Measurements from ENCODE around the gene ZBTB8B. TPM values are rescaled to one million over a fixed set of nuclear protein-coding genes. Genes with fewer than 3 reads are reported as not detected.

The ZBTB8B gene
- total RNA-seq, 3 donors from 2014 or later = under 0.01 to 0.15 (median under 0.01) TPM

GRCh38 chr1:32494711-32495337, 30.0 kb downstream of the ZBTB8B start:
- Histone ChIP-seq H3K4me1 (no peaks in the 10 kb centered on the region), H3K27me3 (no peaks in the 10 kb centered on the region), H3K36me3 (no peaks in the 10 kb centered on the region), H3K27ac (no peak overlapping the region), H3K9me3 (no peaks in the 10 kb centered on the region), H3K4me3 (no peak overlapping the region)
- intact Hi-C loops (cut with DNase I; ENCODE audit: low total_unique reads) = loop anchor here (2.0 kb wide), 1 partner anchor 70 kb away; no protein-coding TSS in a partner anchor
- TF ChIP-seq POLR2A (IDR thresholded peaks at IDR 0.05) = no peak
- DNase-seq (ENCODE audit: low spot score in 2 of 2) = no peak

- H3K27ac ChIP-seq = peak overlapping the region; percentile 2 to 37
- H3K27me3 ChIP-seq = no peaks in the 10 kb centered on the region
- TF ChIP-seq CTCF (IDR thresholded peaks at IDR 0.05) (no peak), POLR2AphosphoS5 (IDR thresholded peaks at IDR 0.05) (peak in 1 of 3 donors; percentile 23)
- no peaks in the 10 kb centered on the region for H3K36me3 ChIP-seq
- intact Hi-C loops (cut with DNase I; ENCODE audit: low total_unique reads) = no loop called here
- H3K9me3 ChIP-seq = no peaks in the 10 kb centered on the region
- H3K4me3 ChIP-seq = no peak overlapping the region
- no peaks in the 10 kb centered on the region for H3K4me1 ChIP-seq
- DNase-seq (ENCODE audit: low spot score in 2 of 2) = no peak
Observed at GRCh38 chr1:32496127-32496526, 31.3 kb downstream of the ZBTB8B start.

DNA sequence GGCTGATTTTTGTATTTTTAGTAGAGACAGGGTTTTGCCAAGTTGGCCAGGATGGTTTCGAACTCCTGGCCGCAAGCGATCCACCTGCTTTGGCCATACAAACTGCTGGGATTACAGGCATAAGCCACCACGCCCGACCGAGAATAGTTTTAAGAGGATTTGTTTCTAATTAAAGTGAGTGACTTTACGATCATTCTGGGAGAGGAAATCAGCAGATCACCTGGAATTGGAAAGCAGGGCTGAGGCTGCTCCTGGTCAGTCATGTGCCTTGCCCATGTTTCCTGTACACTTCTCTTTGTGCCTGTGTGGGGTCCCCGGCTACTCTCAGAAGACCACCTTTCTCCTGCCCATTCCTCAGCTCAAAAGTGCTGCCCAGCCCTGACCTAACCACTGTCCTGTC, 33.9 kb downstream of the ZBTB8B start:
- intact Hi-C loops (cut with DNase I; ENCODE audit: low total_unique reads) = no loop called here
- Histone ChIP-seq H3K36me3 (no peaks in the 10 kb centered on the region), H3K4me3 (no peak overlapping the region), H3K27me3 (no peaks in the 10 kb centered on the region), H3K4me1 (peaks cover 0 to 6% of the 10 kb centered on the region in 2 donors), H3K9me3 (no peaks in the 10 kb centered on the region), H3K27ac (no peak overlapping the region)
- DNase-seq (ENCODE audit: low spot score in 2 of 2) = no peak
- no peak for TF ChIP-seq POLR2A (IDR thresholded peaks at IDR 0.05)
- no peak for TF ChIP-seq POLR2AphosphoS5 (IDR thresholded peaks at IDR 0.05)

DNA sequence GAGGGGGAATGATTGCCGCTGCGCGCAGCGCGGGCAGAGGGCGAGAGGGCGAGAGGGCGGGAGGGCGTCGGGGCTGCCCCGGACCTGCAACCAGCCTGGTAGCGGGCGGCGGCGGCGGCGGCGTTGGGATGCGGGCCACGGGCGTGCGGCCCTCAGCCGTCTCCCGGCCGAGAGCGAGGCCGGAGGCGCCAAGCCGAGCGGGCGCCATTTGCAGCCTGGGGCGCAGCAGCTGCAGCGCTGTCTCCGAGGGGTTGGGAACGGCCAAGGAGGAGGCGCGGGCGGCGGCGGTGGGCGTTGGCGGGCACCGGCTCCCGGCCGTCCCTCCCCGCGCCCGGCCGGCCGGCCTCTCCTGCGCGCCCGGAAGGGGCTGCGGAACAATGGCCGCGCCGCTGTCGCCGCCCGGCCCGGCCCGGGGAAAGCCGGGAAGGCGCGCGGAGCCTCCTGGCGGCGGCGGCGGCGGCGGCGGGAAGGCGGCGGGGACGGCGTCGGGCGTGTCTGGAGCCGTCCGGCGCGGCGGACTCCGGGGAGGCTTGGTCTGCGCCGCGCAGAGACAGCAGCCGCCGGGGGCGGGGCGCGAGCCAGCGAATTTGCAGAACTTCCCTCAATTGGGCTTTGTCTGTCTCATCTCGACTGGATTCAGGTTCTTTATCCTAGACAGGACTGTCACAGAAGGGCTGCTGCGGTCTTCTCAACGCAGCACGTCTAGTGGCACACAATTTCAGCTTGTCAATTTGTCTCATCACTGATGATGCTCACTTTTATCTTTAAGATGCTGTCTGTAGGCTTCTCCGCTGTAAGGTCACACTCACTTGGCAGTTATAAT, 35.7 kb downstream of the ZBTB8B start:
- Histone ChIP-seq H3K36me3 (no peaks in the 10 kb centered on the region), H3K9me3 (no peaks in the 10 kb centered on the region), H3K27ac (peak overlapping the region; percentile 96 to 100), H3K27me3 (no peaks in the 10 kb centered on the region), H3K4me3 (peak overlapping the region; percentile 57 to 99 (median 78)), H3K4me1 (peaks cover 0 to 6% of the 10 kb centered on the region in 2 donors)
- peak; percentile 65 to 73 for DNase-seq (ENCODE audit: low spot score in 2 of 2)
- TF ChIP-seq POLR2A (IDR thresholded peaks at IDR 0.05) = no peak
- TF ChIP-seq CTCF (IDR thresholded peaks at IDR 0.05) = peak in 1 of 3 donors; percentile 43
- TF ChIP-seq POLR2AphosphoS5 (IDR thresholded peaks at IDR 0.05) = peak in 1 of 3 donors; percentile 68
- intact Hi-C loops (cut with DNase I; ENCODE audit: low total_unique reads) = no loop called here

- H3K4me1 ChIP-seq = peaks cover 0 to 6% of the 10 kb centered on the region in 2 donors
- H3K9me3 ChIP-seq = no peaks in the 10 kb centered on the region
- H3K36me3 ChIP-seq = no peaks in the 10 kb centered on the region
- DNase-seq (ENCODE audit: low spot score in 2 of 2) = peak; percentile 67 to 82
- TF ChIP-seq POLR2AphosphoS5 (IDR thresholded peaks at IDR 0.05) = peak in 2 of 3 donors; percentile 80 to 96
- no peak for TF ChIP-seq CTCF (IDR thresholded peaks at IDR 0.05)
- H3K4me3 ChIP-seq = no peak overlapping the region
- intact Hi-C loops (cut with DNase I; ENCODE audit: low total_unique reads) = no loop called here
- no peaks in the 10 kb centered on the region for H3K27me3 ChIP-seq
- peak overlapping the region; percentile 85 to 96 for H3K27ac ChIP-seq
Observed at GRCh38 chr1:32501865-32502264, 37.0 kb downstream of the ZBTB8B start.

GRCh38 chr1:32503153-32503552, 38.3 kb downstream of the ZBTB8B start:
- TF ChIP-seq POLR2A (IDR thresholded peaks at IDR 0.05) (no peak), CTCF (IDR thresholded peaks at IDR 0.05) (no peak), POLR2AphosphoS5 (IDR thresholded peaks at IDR 0.05) (no peak)
- no peak for DNase-seq (ENCODE audit: low spot score in 2 of 2)
- Histone ChIP-seq H3K4me3 (no peak overlapping the region), H3K36me3 (no peaks in the 10 kb centered on the region), H3K4me1 (peaks cover 0 to 6% of the 10 kb centered on the region in 2 donors), H3K9me3 (no peaks in the 10 kb centered on the region), H3K27me3 (no peaks in the 10 kb centered on the region), H3K27ac (peak overlapping the region; percentile 85 to 96)
- intact Hi-C loops (cut with DNase I; ENCODE audit: low total_unique reads) = no loop called here

Measured in breast epithelium (tissue), 4 donors.